Chondrocyte (in vitro differentiated cells): Measurements from ENCODE around the gene HIPK1. TPM values are rescaled to one million over a fixed set of nuclear protein-coding genes. Genes with fewer than 3 reads are reported as not detected.

ENCODE experiments used
- DNase-seq: peaks from one replicate; pipeline ENCODE4 v3.0.0; 2021; ENCODE audit warnings: mixed read lengths, low spot score
- H3K27ac Mint-ChIP-seq: one replicate; pipeline ENCODE4 v1.8.0; 2021; ENCODE audit warnings: mild to moderate bottlenecking, moderate library complexity, mixed read lengths; ENCODE audit not compliant: unreplicated experiment
- H3K27me3 Mint-ChIP-seq: 2 replicates; pipeline ENCODE4 v1.8.0; 2021; ENCODE audit warnings: low read depth, mixed read lengths
- H3K36me3 Mint-ChIP-seq: 2 replicates; pipeline ENCODE4 v1.8.0; 2021; ENCODE audit warnings: low read depth, mixed read lengths
- H3K4me1 Mint-ChIP-seq: 2 replicates; pipeline ENCODE4 v1.8.0; 2021; ENCODE audit warnings: low read depth, mild to moderate bottlenecking, mixed read lengths
- H3K4me3 Mint-ChIP-seq: one replicate; pipeline ENCODE4 v1.8.0; 2021; ENCODE audit warnings: mild to moderate bottlenecking, moderate library complexity, mixed read lengths; ENCODE audit not compliant: unreplicated experiment
- H3K9me3 Mint-ChIP-seq: 2 replicates; pipeline ENCODE4 v1.8.0; 2021; ENCODE audit warnings: low read depth, mixed read lengths
- CTCF ChIP-seq: fragments of 200-600 bp; sonication (generic); IDR thresholded peaks from 2 replicates; pipeline ENCODE4 v1.5.0; 2021; ENCODE audit warnings: antibody characterized with exemption, mild to moderate bottlenecking, moderate library complexity
- total RNA-seq: library from RNA; stranded (reverse); gene quantifications from 3 replicates; pipeline ENCODE4 v1.2.1, GENCODE V29; 2021

HIPK1 gene
- total RNA-seq, 1 donor from 2014 or later = 57.4 TPM

- peaks cover 43% of the 10 kb centered on the region for H3K4me1 Mint-ChIP-seq
- H3K36me3 Mint-ChIP-seq = peaks cover 9% of the 10 kb centered on the region
- H3K4me3 Mint-ChIP-seq = peak overlapping the region; percentile 96
- no peak for TF ChIP-seq CTCF
- H3K9me3 Mint-ChIP-seq = no peaks in the 10 kb centered on the region
- peak overlapping the region; percentile 100 for H3K27ac Mint-ChIP-seq
- no peaks in the 10 kb centered on the region for H3K27me3 Mint-ChIP-seq
- DNase-seq = no peak
Measured at GRCh38 chr1:113904293-113904673, 24.8 kb upstream of the HIPK1 start.

- H3K4me3 Mint-ChIP-seq = peak within 1 kb of the TSS; percentile 96
- H3K4me1 Mint-ChIP-seq = peaks cover 37% of the 10 kb centered on the region
- H3K27me3 Mint-ChIP-seq = no peaks in the 10 kb centered on the region
- H3K27ac Mint-ChIP-seq = peak within 1 kb of the TSS; percentile 100
- peak; percentile 80 for TF ChIP-seq CTCF
- peak; percentile 100 for DNase-seq
- no peaks in the 10 kb centered on the region for H3K9me3 Mint-ChIP-seq
- H3K36me3 Mint-ChIP-seq = peaks cover 7% of the 10 kb centered on the region
Measured at GRCh38 chr1:113904674-113905434, 24.3 kb upstream of the HIPK1 start, which contains the start of the genes AP4B1 and DCLRE1B. Gene AP4B1 (minus strand): TSS chr1:113904799. CDS start chr1:113904717, 82 bp downstream. Gene DCLRE1B (plus strand): TSS chr1:113905326. CDS start chr1:113905587, 261 bp downstream.

DNA sequence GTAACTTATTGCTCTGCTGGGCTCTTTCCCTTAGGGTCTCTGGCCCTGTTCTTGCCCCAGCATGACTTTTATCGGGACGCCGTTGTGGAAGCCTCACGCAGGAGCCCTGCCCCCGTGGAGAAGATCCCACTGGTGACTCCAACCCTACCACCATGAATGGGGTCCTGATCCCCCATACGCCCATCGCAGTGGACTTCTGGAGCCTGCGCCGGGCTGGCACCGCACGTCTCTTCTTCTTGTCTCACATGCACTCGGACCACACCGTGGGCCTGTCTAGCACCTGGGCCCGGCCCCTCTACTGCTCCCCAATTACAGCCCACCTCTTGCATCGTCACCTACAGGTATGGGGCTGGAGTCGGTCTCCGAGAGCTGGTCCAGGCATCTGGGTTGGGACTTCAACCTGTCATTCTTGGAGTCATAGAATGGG, 23.7 kb upstream of the HIPK1 start:
- DNase-seq = no peak
- Mint-ChIP-seq H3K27me3 (no peaks in the 10 kb centered on the region), H3K36me3 (peaks cover 6% of the 10 kb centered on the region), H3K27ac (peak overlapping the region; percentile 91), H3K9me3 (no peaks in the 10 kb centered on the region), H3K4me1 (peaks cover 34% of the 10 kb centered on the region), H3K4me3 (peak overlapping the region; percentile 96)
- no peak for TF ChIP-seq CTCF

GRCh38 chr1:113912594-113913311, 16.4 kb upstream of the HIPK1 start:
- no peaks in the 10 kb centered on the region for H3K27me3 Mint-ChIP-seq
- DNase-seq = no peak
- no peak overlapping the region for H3K4me3 Mint-ChIP-seq
- no peaks in the 10 kb centered on the region for H3K9me3 Mint-ChIP-seq
- peak overlapping the region; percentile 69 for H3K27ac Mint-ChIP-seq
- TF ChIP-seq CTCF = no peak
- H3K36me3 Mint-ChIP-seq = peaks cover 13% of the 10 kb centered on the region
- H3K4me1 Mint-ChIP-seq = peaks cover 11% of the 10 kb centered on the region

DNA sequence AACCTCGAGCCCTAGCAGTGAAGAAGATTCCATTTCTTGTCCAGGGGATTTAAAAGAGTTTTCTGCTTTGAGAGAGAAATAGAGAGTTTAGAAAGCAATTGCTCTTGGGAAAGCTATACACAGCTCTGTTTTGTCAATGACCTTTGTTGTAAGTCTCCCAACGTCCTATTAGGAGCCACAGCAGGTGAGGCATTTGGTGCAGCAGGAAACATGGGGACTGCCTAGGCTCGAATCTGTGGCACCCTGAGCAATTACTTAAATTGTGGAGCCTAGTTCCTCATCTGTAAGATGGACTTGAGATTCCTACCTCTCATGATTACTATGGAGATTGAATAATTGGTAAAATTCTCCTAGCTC, 15.8 kb upstream of the HIPK1 start:
- peaks cover 11% of the 10 kb centered on the region for H3K4me1 Mint-ChIP-seq
- H3K36me3 Mint-ChIP-seq = peaks cover 13% of the 10 kb centered on the region
- no peaks in the 10 kb centered on the region for H3K27me3 Mint-ChIP-seq
- TF ChIP-seq CTCF = no peak
- DNase-seq = no peak
- H3K27ac Mint-ChIP-seq = peak overlapping the region; percentile 69
- H3K9me3 Mint-ChIP-seq = no peaks in the 10 kb centered on the region
- no peak overlapping the region for H3K4me3 Mint-ChIP-seq
